H1 (cell line): Measurements from ENCODE around the gene PTGIS. TPM values are rescaled to one million over a fixed set of nuclear protein-coding genes. Genes with fewer than 3 reads are reported as not detected.

ENCODE experiments used
- CTCF ChIA-PET: fragments of 300-600 bp; sonication (Branson Sonifier 250); formaldehyde crosslinking; loops from one replicate; lab custom pipeline; 2021; ENCODE audit not compliant: partially characterized antibody; lab: Charles Lee
- POLR2A ChIA-PET: fragments of 300-600 bp; sonication (Branson Sonifier 250); formaldehyde crosslinking; loops from one replicate; lab custom pipeline; 2021; ENCODE audit warnings: inconsistent platforms; ENCODE audit not compliant: partially characterized antibody; lab: Charles Lee
- DNase-seq, 2 experiments: peaks; one replicate each; pipeline versions ENCODE4 v3.0.0 to v3.0.0-alpha.2; 2010 to 2022; ENCODE audit warnings: low spot score in 2 of 2, low read depth in 1 of 2, mixed read lengths in 1 of 2
- FAIRE-seq: peaks from 2 replicates; lab custom pipeline; 2011; peaks lifted over from hg19 to GRCh38; lab: Jason Lieb, UNC
- H2AFZ ChIP-seq: 2 replicates; pipeline ENCODE4 v1.8.1; 2012; ENCODE audit warnings: low read length, inconsistent platforms
- H2AK5ac ChIP-seq: 2 replicates; pipeline ENCODE4 v1.6.1; 2013; ENCODE audit warnings: low read depth, low read length
- H2BK120ac ChIP-seq: replicated peaks from 2 replicates; pipeline ENCODE3; 2013; ENCODE audit warnings: low read depth, low read length, inconsistent platforms
- H2BK12ac ChIP-seq: 2 replicates; pipeline ENCODE4 v1.6.1; 2013; ENCODE audit warnings: low read depth, low read length
- H2BK15ac ChIP-seq: 2 replicates; pipeline ENCODE4 v1.6.1; 2013; ENCODE audit warnings: low read length
- H2BK20ac ChIP-seq: 2 replicates; pipeline ENCODE4 v1.6.1; 2013; ENCODE audit warnings: low read length
- H2BK5ac ChIP-seq: 2 replicates; pipeline ENCODE4 v1.6.1; 2013; ENCODE audit warnings: low read depth, low read length
- H3K14ac ChIP-seq: 2 replicates; pipeline ENCODE4 v1.6.1; 2013; ENCODE audit warnings: inconsistent platforms; ENCODE audit not compliant: insufficient read length
- H3K18ac ChIP-seq: 2 replicates; pipeline ENCODE4 v1.6.1; 2013; ENCODE audit warnings: low read length; ENCODE audit errors: extremely low read depth
- H3K23ac ChIP-seq: 2 replicates; pipeline ENCODE4 v1.6.1; 2013; ENCODE audit warnings: inconsistent platforms; ENCODE audit not compliant: insufficient read length
- H3K23me2 ChIP-seq: 2 replicates; pipeline ENCODE4 v1.6.1; 2013; ENCODE audit warnings: low read depth, low read length
- H3K27ac ChIP-seq: 2 replicates; pipeline ENCODE4 v1.6.1; 2011; ENCODE audit warnings: low read depth, low read length, inconsistent platforms
- H3K27me3 ChIP-seq, 4 experiments: replicated peaks in 1 of 4; 1 replicate in 1 of 4; 2 replicates in 3 of 4; pipeline versions ENCODE4 v1.6.1 to v1.8.1; 2011 to 2013; ENCODE audit warnings: low read length in 3 of 4, mild to moderate bottlenecking in 3 of 4, inconsistent platforms in 2 of 4, mixed read lengths in 2 of 4, moderate library complexity in 1 of 4; ENCODE audit not compliant: control insufficient read depth in 3 of 4, insufficient read depth in 3 of 4; ENCODE audit errors: extremely low read depth in 1 of 4
- H3K36me3 ChIP-seq, 4 experiments: 2 replicates each; pipeline versions ENCODE4 v1.6.1 to v1.8.1; 2011 to 2013; ENCODE audit warnings: mild to moderate bottlenecking in 4 of 4, low read length in 3 of 4, moderate library complexity in 2 of 4, control low read depth in 1 of 4, inconsistent platforms in 1 of 4; ENCODE audit not compliant: insufficient read depth in 4 of 4, control insufficient read depth in 2 of 4
- H3K4ac ChIP-seq: replicated peaks from 2 replicates; pipeline ENCODE3; 2013; ENCODE audit warnings: low read length, low read depth, mixed read lengths, inconsistent platforms; ENCODE audit not compliant: insufficient read length
- H3K4me1 ChIP-seq, 4 experiments: replicated peaks in 1 of 4; 1 replicate in 1 of 4; 2 replicates in 3 of 4; pipeline versions ENCODE4 v1.6.1 to v1.8.1; 2011 to 2013; ENCODE audit warnings: low read length in 3 of 4, inconsistent platforms in 2 of 4, mixed read lengths in 1 of 4; ENCODE audit not compliant: insufficient read depth in 4 of 4, control insufficient read depth in 3 of 4
- H3K4me2 ChIP-seq, 2 experiments: 2 replicates each; pipeline versions ENCODE4 v1.6.1 to v1.8.1; 2011 to 2013; ENCODE audit warnings: low read depth in 2 of 2, low read length in 2 of 2, control low read depth in 1 of 2, inconsistent platforms in 1 of 2, mild to moderate bottlenecking in 1 of 2; ENCODE audit not compliant: insufficient read depth in 1 of 2
- H3K4me3 ChIP-seq, 4 experiments: fragments of 200-600, 300-600 bp in 1 of 4; sonication (generic), shearing (Covaris generic), sonication (Bioruptor Twin) in 1 of 4; 2 replicates each; pipeline versions ENCODE4 v1.5.1 to v1.8.1; 2011 to 2016; ENCODE audit warnings: low read length in 4 of 4, low read depth in 3 of 4, control low read depth in 2 of 4, inconsistent platforms in 2 of 4, mild to moderate bottlenecking in 2 of 4, mixed read lengths in 1 of 4, moderate library complexity in 1 of 4; ENCODE audit not compliant: insufficient read depth in 2 of 4; ENCODE audit errors: extremely low read depth in 1 of 4
- H3K56ac ChIP-seq: replicated peaks from 2 replicates; pipeline ENCODE3; 2013; ENCODE audit warnings: low read depth, mild to moderate bottlenecking, mixed read lengths, low read length, inconsistent platforms; ENCODE audit not compliant: insufficient read length
- H3K79me1 ChIP-seq: 2 replicates; pipeline ENCODE4 v1.6.1; 2013; ENCODE audit warnings: low read depth, low read length, control low read depth
- H3K79me2 ChIP-seq, 2 experiments: 2 replicates each; pipeline versions ENCODE4 v1.6.1 to v1.8.1; 2012 to 2013; ENCODE audit warnings: low read length in 2 of 2, mild to moderate bottlenecking in 2 of 2, inconsistent platforms in 1 of 2; ENCODE audit not compliant: insufficient read depth in 2 of 2, control insufficient read depth in 1 of 2
- H3K9ac ChIP-seq, 4 experiments: replicated peaks in 1 of 4; 1 replicate in 1 of 4; 2 replicates in 3 of 4; pipeline versions ENCODE4 v1.6.1 to v1.8.1; 2011 to 2013; ENCODE audit warnings: low read depth in 3 of 4, low read length in 3 of 4, control low read depth in 2 of 4, mild to moderate bottlenecking in 2 of 4, moderate library complexity in 2 of 4, inconsistent platforms in 1 of 4; ENCODE audit errors: extremely low read depth in 1 of 4
- H3K9me3 ChIP-seq, 2 experiments: 2 replicates each; pipeline versions ENCODE4 v1.6.1 to v1.8.1; 2012 to 2013; ENCODE audit warnings: mild to moderate bottlenecking in 2 of 2, moderate library complexity in 2 of 2, control low read depth in 1 of 2, inconsistent platforms in 1 of 2, low read depth in 1 of 2, low read length in 1 of 2, mixed read lengths in 1 of 2; ENCODE audit not compliant: insufficient read depth in 2 of 2
- H4K20me1 ChIP-seq, 2 experiments: replicated peaks in 1 of 2; 2 replicates each; pipeline versions ENCODE3 to v1.8.1; 2011 to 2013; ENCODE audit warnings: inconsistent platforms in 2 of 2, low read length in 2 of 2, mild to moderate bottlenecking in 1 of 2; ENCODE audit not compliant: insufficient read depth in 2 of 2, control insufficient read depth in 1 of 2
- H4K5ac ChIP-seq: 2 replicates; pipeline ENCODE4 v1.6.1; 2013; ENCODE audit warnings: low read length, low read depth, mixed read lengths, inconsistent platforms; ENCODE audit not compliant: insufficient read length
- H4K8ac ChIP-seq: 2 replicates; pipeline ENCODE4 v1.8.0; 2013; ENCODE audit warnings: mild to moderate bottlenecking, moderate library complexity, low read length, inconsistent platforms; ENCODE audit not compliant: insufficient read depth; ENCODE audit errors: extremely low read depth
- H4K91ac ChIP-seq: replicated peaks from 2 replicates; pipeline ENCODE3; 2013; ENCODE audit warnings: low read length, mixed read lengths, inconsistent platforms; ENCODE audit not compliant: insufficient read length
- BACH1 ChIP-seq: IDR thresholded peaks from 2 replicates; pipeline ENCODE4 v1.6.1; 2012; ENCODE audit warnings: low read length, improper control_type of control experiment
- CHD1 ChIP-seq: IDR thresholded peaks from 2 replicates; pipeline ENCODE4 v1.6.1; 2012; ENCODE audit warnings: low read depth, low read length, improper control_type of control experiment
- KDM4A ChIP-seq: IDR thresholded peaks from one replicate; pipeline ENCODE4 v1.7.1; 2012; ENCODE audit warnings: low read depth, mild to moderate bottlenecking, moderate library complexity, low read length, inconsistent platforms; ENCODE audit not compliant: severe bottlenecking
- RAD21 ChIP-seq, 2 experiments: IDR thresholded peaks in 1 of 2; conservative IDR thresholded peaks in 1 of 2; 2 replicates each; pipeline ENCODE4 v1.6.1; 2011; ENCODE audit warnings: low read depth in 2 of 2, low read length in 2 of 2, improper control_type of control experiment in 1 of 2, inconsistent platforms in 1 of 2, mild to moderate bottlenecking in 1 of 2, moderate library complexity in 1 of 2
- RNF2 ChIP-seq: fragments of 200-900, 300-1000 bp; sonication (generic); IDR thresholded peaks from 2 replicates; pipeline ENCODE4 v1.7.1; 2016; ENCODE audit warnings: borderline replicate concordance, low read depth, mild to moderate bottlenecking, antibody characterized with exemption, low read length; ENCODE audit not compliant: poor library complexity, severe bottlenecking; ENCODE audit errors: missing control alignments
- SIN3A ChIP-seq, 2 experiments: IDR thresholded peaks in 1 of 2; conservative IDR thresholded peaks in 1 of 2; 2 replicates each; pipeline ENCODE4 v1.6.1; 2011 to 2012; ENCODE audit warnings: low read length in 2 of 2, improper control_type of control experiment in 1 of 2, low read depth in 1 of 2, mild to moderate bottlenecking in 1 of 2
- TBP ChIP-seq: IDR thresholded peaks from 2 replicates; pipeline ENCODE4 v1.6.1; 2011; ENCODE audit warnings: low read depth, low read length, improper control_type of control experiment
- WGBS, 2 experiments: shearing (Covaris generic) in 1 of 2; methylation state at CpG; one replicate each; pipeline versions ENCODE4 v1.1.6 to v1.1.7; 2013 to 2015; ENCODE audit warnings: low lambda C conversion rate in 2 of 2, mixed read lengths in 2 of 2, inconsistent platforms in 1 of 2, low coverage in 1 of 2, missing lambda C conversion rate in 1 of 2; ENCODE audit not compliant: insufficient replicate concordance in 2 of 2, insufficient coverage in 1 of 2, insufficient read length in 1 of 2; ENCODE audit errors: extremely low coverage in 1 of 2, missing lambda C conversion rate in 1 of 2; 5-methylcytosine and 5-hydroxymethylcytosine counted together
- polyA plus RNA-seq, 7 experiments: library from polyadenylated mRNA; depleted of rRNA in 3 of 7; stranded (reverse) in 5 of 7; unstranded in 2 of 7; fragments of >200 nt in 5 of 7; fragments of 200-250 nt in 2 of 7; gene quantifications; 1 replicate in 5 of 7; 2 replicates in 1 of 7; 4 replicates in 1 of 7; pipeline versions ENCODE4 v1.2.1 to v1.2.3, GENCODE V29; 2011 to 2013; ENCODE audit warnings: missing spikeins in 2 of 7, mixed read lengths in 2 of 7
- total RNA-seq: library from RNA; stranded (reverse); fragmentation: NEBNext Ultra II Directional; extraction: Animal tissue kit (Norgen Biotek cat#: 25700); gene quantifications from 2 replicates; pipeline ENCODE4 v1.2.1, GENCODE V29; 2021
- TF ChIP-seq, protein P1 (sequence below): IDR thresholded peaks from 2 replicates; pipeline ENCODE4 v1.6.1; 2011; ENCODE audit warnings: low read depth, mild to moderate bottlenecking, low read length; ENCODE audit not compliant: insufficient read depth
- TF ChIP-seq, protein P2 (sequence below): IDR thresholded peaks from 2 replicates; pipeline ENCODE4 v1.6.1; 2011; ENCODE audit warnings: low read length, improper control_type of control experiment

PTGIS gene
- total and polyA plus RNA-seq, 2 of the 8 experiments (the other 6 are each of a cell fraction or from before 2014, with no cell fraction given): 29.9 to 35.5 TPM

GRCh38 chr20:49545572-49545971, 22.4 kb downstream of the PTGIS start:
- Histone ChIP-seq H3K4me3 (no peak overlapping the region), H3K56ac (no peak overlapping the region), H3K4me2 (no peak overlapping the region), H3K36me3 (peaks cover 6 to 36% (median 17%) of the 10 kb centered on the region in 4 experiments; a peak in 6 of 8 replicates), H3K4ac (no peak overlapping the region), H3K23me2 (peaks cover 5% of the 10 kb centered on the region; the same call in 1 of the 2 replicates), H3K9ac (no peak overlapping the region), H4K8ac (no peak overlapping the region), H2BK20ac (no peak overlapping the region), H3K9me3 (peaks cover 0 to 6% of the 10 kb centered on the region in 2 experiments; a peak in 1 of 4 replicates), H3K14ac (no peak overlapping the region), H2AK5ac (no peak overlapping the region), H4K91ac (no peak overlapping the region), H2AFZ (no peak overlapping the region), H3K27me3 (no peaks in the 10 kb centered on the region), H2BK15ac (no peak overlapping the region), H3K4me1 (no peaks in the 10 kb centered on the region), H3K18ac (no peak overlapping the region), H2BK12ac (no peak overlapping the region), H3K27ac (no peak overlapping the region; the same call in 1 of the 2 replicates), H3K79me2 (no peaks in the 10 kb centered on the region), H2BK120ac (no peak overlapping the region), H4K20me1 (peaks cover 0 to 5% of the 10 kb centered on the region in 2 experiments), H3K23ac (no peak overlapping the region), H2BK5ac (no peak overlapping the region), H4K5ac (no peak overlapping the region), H3K79me1 (no peaks in the 10 kb centered on the region)
- FAIRE-seq: no peak
- DNase-seq: no peak
- CTCF ChIA-PET: interaction anchor here (0.6 to 15.7 kb wide), 10 partner anchors 15 to 202 kb away, joined by 3 to 665 read pairs (median 4); no protein-coding TSS in a partner anchor
- WGBS, 2 experiments: 88% methylated on average over 2 of the region's 2 CpGs; no CpG with 5 or more reads in 1 of the 2 experiments
- POLR2A ChIA-PET: no interaction called here
- TF ChIP-seq KDM4A (no peak), CHD1 (no peak), BACH1 (no peak), RAD21 (IDR thresholded peaks at IDR 0.05 in 1 of 2, conservative IDR thresholded peaks at IDR 0.05 in 1 of 2; ENCODE audit: low read depth in 2 of 2, low read length in 2 of 2) (peak in 1 of 2 experiments; percentile 45; a peak in 2 of 4 replicates), TBP (no peak), RNF2 (no peak), SIN3A (conservative IDR thresholded peaks at IDR 0.05 in 1 of 2, IDR thresholded peaks at IDR 0.05 in 1 of 2; ENCODE audit: low read depth in 1 of 2, low read length in 2 of 2) (no peak)
- TF ChIP-seq, protein P1, sequence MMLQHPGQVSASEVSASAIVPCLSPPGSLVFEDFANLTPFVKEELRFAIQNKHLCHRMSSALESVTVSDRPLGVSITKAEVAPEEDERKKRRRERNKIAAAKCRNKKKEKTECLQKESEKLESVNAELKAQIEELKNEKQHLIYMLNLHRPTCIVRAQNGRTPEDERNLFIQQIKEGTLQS: no peak
- TF ChIP-seq, protein P2, sequence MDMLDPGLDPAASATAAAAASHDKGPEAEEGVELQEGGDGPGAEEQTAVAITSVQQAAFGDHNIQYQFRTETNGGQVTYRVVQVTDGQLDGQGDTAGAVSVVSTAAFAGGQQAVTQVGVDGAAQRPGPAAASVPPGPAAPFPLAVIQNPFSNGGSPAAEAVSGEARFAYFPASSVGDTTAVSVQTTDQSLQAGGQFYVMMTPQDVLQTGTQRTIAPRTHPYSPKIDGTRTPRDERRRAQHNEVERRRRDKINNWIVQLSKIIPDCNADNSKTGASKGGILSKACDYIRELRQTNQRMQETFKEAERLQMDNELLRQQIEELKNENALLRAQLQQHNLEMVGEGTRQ: no peak
